HUES48 (cell line): ENCODE results near the gene NHEJ1.

Experiments
- H3K27ac ChIP-seq: one replicate; pipeline ENCODE4 v1.7.0; 2013; ENCODE audit warnings: low read depth, low read length, inconsistent platforms
- H3K27me3 ChIP-seq: 2 replicates; pipeline ENCODE4 v1.6.1; 2013; ENCODE audit warnings: mild to moderate bottlenecking, low read length; ENCODE audit not compliant: control insufficient read depth, insufficient read depth
- H3K36me3 ChIP-seq: 2 replicates; pipeline ENCODE4 v1.6.1; 2013; ENCODE audit warnings: low read length; ENCODE audit not compliant: control insufficient read depth, insufficient read depth
- H3K4me1 ChIP-seq: 2 replicates; pipeline ENCODE4 v1.6.1; 2013; ENCODE audit warnings: mild to moderate bottlenecking, low read length; ENCODE audit not compliant: control insufficient read depth, insufficient read depth
- H3K4me3 ChIP-seq: 2 replicates; pipeline ENCODE4 v1.5.1; 2013; ENCODE audit warnings: mild to moderate bottlenecking, low read depth, low read length
- H3K9ac ChIP-seq: 2 replicates; pipeline ENCODE4 v1.6.1; 2013; ENCODE audit warnings: mild to moderate bottlenecking, low read depth, low read length, moderate library complexity
- H3K9me3 ChIP-seq: 2 replicates; pipeline ENCODE4 v1.6.1; 2013; ENCODE audit warnings: low read length; ENCODE audit not compliant: control insufficient read depth, insufficient read depth

NHEJ1 gene

DNA sequence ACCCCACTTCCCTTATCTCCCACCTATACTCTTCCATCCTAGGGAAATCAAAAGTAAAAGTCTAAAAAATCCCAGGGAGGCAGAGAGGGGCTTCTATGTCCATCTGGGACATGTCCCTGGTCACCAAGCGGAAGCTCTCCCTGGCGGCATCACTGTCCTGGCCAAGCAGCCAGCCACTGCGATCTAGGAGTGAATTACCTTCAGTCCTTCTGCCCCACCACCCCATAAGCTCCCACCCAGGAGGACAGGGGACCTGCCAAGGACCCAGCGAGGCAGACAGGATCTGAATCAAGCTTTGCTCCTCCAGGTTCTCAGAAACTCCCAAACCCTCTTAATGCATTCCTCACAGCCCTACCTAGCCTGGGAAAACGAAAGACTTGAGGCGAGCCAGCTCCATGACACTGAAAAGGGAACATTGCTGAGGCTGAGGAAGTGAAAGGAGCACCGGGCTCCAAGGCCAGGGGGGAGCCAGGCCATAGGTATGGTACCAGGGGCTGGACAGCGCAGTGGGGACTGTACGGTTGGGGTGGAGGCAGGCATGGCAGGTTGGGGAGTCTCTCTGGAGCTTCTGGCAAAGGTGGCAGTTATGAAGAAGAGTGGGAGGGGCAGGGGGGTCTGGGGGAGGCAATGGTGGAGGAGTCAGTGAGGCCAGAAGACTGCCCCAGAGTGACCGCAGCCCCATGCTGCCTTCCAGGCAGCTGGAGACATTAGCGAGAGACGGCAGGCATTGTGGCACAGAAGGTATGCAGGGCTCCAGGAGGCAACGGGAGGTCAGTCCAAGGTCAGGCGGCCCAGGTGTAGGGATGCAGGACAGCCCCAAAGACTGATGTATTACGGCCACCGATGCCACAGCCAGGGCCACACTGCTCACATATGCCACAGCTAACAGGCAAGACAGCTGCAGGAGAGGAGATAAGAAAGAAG is 11.9 kb upstream of the NHEJ1 start:
- H3K4me1 ChIP-seq = peaks cover 6% of the 10 kb centered on the region
- no peaks in the 10 kb centered on the region for H3K9me3 ChIP-seq
- no peaks in the 10 kb centered on the region for H3K27me3 ChIP-seq
- no peak overlapping the region for H3K9ac ChIP-seq
- H3K36me3 ChIP-seq = peaks cover 22% of the 10 kb centered on the region
- H3K27ac ChIP-seq = no peak overlapping the region
- H3K4me3 ChIP-seq = no peak overlapping the region

GRCh38 chr2:219171231-219171651 is 10.6 kb upstream of the NHEJ1 start:
- H3K27me3 ChIP-seq = no peaks in the 10 kb centered on the region
- no peaks in the 10 kb centered on the region for H3K9me3 ChIP-seq
- H3K4me3 ChIP-seq = no peak overlapping the region
- peaks cover 6% of the 10 kb centered on the region for H3K4me1 ChIP-seq
- H3K36me3 ChIP-seq = peaks cover 22% of the 10 kb centered on the region
- H3K27ac ChIP-seq = no peak overlapping the region
- H3K9ac ChIP-seq = no peak overlapping the region

DNA sequence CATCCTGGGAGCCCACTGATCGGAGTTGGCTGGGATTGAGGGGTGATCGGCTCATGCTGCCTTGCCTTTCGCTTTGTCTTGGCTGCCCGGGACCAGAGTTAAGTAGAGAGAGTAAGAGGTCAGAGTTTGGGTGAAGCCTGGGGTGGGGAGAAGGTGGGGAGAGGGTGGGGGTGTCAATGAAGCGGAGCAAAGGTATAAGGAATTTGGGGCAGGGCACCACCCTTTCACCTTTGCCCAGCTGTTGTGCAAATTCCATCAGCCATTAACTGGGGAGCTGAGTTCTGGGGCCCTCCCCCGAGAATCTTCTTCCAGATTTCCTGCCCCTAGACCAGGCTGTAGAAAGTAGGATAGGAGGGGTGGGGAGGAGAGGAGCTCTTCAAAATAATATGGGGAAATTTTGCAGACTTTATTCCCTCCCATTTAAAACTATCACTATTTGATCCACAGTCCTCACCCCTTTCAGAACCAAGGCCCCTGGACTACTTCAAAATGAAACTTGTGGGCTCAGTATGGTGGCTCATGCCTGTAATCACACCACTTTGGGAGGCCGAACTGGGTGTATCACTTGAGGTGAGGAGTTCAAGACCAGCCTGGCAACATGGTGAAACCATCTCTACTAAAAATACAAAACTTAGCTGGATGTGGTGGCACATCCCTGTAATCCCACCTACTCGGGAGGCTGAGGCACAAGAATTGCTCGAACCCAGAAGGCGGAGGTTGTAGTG is 9.5 kb upstream of the NHEJ1 start, which contains the start of gene SLC23A3:
SLC23A3 (minus strand) TSS at position 100 of the 725 bp plus-strand sequence; CDS start at position 55, 45 bp downstream.
- no peak within 1 kb of the TSS for H3K9ac ChIP-seq
- H3K27me3 ChIP-seq = no peaks in the 10 kb centered on the region
- no peak within 1 kb of the TSS for H3K4me3 ChIP-seq
- H3K36me3 ChIP-seq = peaks cover 22% of the 10 kb centered on the region
- H3K9me3 ChIP-seq = no peaks in the 10 kb centered on the region
- no peak within 1 kb of the TSS for H3K27ac ChIP-seq
- no peaks in the 10 kb centered on the region; the same call in 1 of the 2 replicates for H3K4me1 ChIP-seq

DNA sequence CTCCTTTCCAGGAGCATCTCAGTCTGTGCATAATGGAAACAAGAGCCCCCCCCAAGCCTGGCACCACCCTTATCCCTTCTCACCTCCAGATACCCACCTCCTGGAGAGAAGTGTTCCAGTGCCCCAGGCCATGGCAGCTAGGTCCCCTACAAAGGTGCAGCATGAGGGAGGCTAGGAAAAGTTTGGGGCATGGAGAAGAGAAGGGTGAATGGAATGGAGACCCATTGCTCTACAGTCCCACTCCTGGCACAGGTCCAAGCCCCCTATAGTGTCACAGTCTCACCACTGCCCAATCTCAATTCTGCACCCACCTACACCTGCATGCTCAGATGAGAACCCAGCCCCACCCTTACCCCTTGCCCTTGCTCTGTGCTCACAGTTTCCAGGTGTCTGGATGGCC is 8.3 kb upstream of the NHEJ1 start:
- Histone ChIP-seq H3K9me3 (no peaks in the 10 kb centered on the region), H3K9ac (no peak overlapping the region), H3K4me3 (no peak overlapping the region), H3K4me1 (no peaks in the 10 kb centered on the region; the same call in 1 of the 2 replicates), H3K36me3 (peaks cover 11% of the 10 kb centered on the region; the same call in 1 of the 2 replicates), H3K27ac (no peak overlapping the region), H3K27me3 (no peaks in the 10 kb centered on the region)

DNA sequence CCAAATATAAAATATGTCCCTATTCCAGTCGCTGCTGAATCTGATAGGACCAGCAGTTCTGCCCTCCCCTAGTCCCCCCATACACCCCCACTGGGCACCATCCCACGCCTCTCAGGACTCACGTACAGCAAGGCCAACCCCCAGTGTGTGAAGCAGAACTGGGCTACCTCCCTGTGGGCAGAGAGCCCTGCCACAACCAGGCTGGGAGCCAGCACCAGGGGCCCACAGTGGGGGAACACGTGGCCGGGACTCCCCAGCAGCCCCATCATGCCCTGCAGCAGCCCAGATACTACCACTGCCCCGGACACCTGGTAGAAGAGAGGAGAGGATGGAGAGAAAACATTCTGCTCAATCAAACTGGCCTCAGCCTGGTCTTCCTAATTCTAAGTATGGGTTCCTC is 7.9 kb upstream of the NHEJ1 start:
- H3K4me3 ChIP-seq = no peak overlapping the region
- peaks cover 8% of the 10 kb centered on the region; the same call in 1 of the 2 replicates for H3K36me3 ChIP-seq
- H3K27me3 ChIP-seq = no peaks in the 10 kb centered on the region
- H3K9ac ChIP-seq = no peak overlapping the region
- no peaks in the 10 kb centered on the region for H3K9me3 ChIP-seq
- H3K4me1 ChIP-seq = no peaks in the 10 kb centered on the region; the same call in 1 of the 2 replicates
- H3K27ac ChIP-seq = no peak overlapping the region

- Histone ChIP-seq H3K4me3 (no peak overlapping the region), H3K27ac (no peak overlapping the region), H3K9ac (no peak overlapping the region), H3K27me3 (no peaks in the 10 kb centered on the region), H3K36me3 (peaks cover 4% of the 10 kb centered on the region; the same call in 1 of the 2 replicates), H3K4me1 (no peaks in the 10 kb centered on the region; the same call in 1 of the 2 replicates), H3K9me3 (no peaks in the 10 kb centered on the region)
These were observed 7.4 kb upstream of the NHEJ1 start for GRCh38 chr2:219167997-219168396.

DNA sequence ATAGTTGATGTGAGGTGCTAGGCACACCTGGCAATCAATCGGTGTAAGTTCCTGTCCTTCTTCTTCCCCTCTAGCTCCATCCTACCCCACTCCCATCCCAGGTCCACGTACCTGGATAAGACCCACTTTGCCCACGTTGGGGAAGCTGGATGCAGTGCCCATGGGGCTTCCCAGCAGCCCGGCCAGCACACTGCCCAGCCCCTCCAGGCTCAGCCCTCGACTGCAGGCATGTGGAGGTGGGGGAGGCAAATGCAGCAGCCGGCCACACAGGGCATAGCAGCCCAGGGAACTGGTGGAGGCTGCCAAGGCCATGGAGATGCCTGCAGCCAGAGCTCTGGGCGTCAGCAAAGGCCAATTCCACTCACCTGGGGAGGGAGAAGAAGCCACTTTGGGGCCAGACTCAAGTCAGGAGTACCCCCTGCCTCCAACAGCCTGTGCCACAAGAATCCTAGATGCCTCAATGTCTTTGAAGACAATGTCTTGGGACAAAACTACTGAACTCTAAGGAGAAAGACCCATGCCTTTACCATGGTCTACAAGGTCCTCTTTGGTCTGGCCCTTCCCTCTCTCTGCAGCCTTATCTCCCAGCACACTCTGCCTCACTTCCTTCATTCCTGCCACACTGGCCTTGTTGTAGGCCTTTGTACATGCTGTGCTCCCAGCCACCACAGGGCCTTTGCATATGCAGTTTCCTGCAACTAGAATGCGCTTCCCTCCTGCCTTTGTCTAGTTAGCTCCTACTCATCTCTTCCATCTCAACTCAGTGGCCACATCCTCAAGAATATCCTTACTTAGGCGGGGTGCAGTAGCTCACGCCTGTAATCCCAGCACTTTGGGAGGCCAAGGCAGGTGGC is 4.7 kb upstream of the NHEJ1 start:
- Histone ChIP-seq H3K36me3 (no peaks in the 10 kb centered on the region), H3K4me3 (no peak overlapping the region), H3K27me3 (no peaks in the 10 kb centered on the region), H3K4me1 (peaks cover 6% of the 10 kb centered on the region), H3K9ac (no peak overlapping the region), H3K9me3 (no peaks in the 10 kb centered on the region), H3K27ac (no peak overlapping the region)

- no peak overlapping the region for H3K27ac ChIP-seq
- no peaks in the 10 kb centered on the region for H3K27me3 ChIP-seq
- no peak overlapping the region for H3K9ac ChIP-seq
- no peak overlapping the region for H3K4me3 ChIP-seq
- H3K9me3 ChIP-seq = no peaks in the 10 kb centered on the region
- peaks cover 6% of the 10 kb centered on the region for H3K4me1 ChIP-seq
- H3K36me3 ChIP-seq = no peaks in the 10 kb centered on the region
These were observed 2.5 kb upstream of the NHEJ1 start for GRCh38 chr2:219163156-219163555.

DNA sequence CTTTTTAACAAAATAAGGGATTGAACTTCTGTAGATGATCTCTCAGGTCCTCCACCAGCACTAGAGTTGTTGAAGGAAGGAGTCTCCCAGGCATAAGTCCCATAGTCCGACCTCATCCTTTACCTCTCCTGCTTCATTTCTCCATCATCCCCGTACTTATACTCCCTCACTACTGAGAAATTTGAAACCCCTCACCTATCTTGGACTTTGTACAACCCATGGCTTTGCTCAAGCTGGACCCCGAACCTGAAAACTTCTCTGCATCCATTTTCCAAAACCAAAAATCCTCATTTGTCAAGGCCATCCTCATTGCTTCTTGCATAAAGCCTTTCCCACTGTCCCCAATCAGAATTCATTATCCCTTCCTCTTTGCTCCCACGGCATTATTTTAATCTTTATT is 482 bp upstream of the NHEJ1 start:
- peaks cover 10% of the 10 kb centered on the region for H3K4me1 ChIP-seq
- no peaks in the 10 kb centered on the region for H3K27me3 ChIP-seq
- H3K4me3 ChIP-seq = peak overlapping the region; percentile 94
- H3K9ac ChIP-seq = no peak overlapping the region
- H3K36me3 ChIP-seq = peaks cover 13% of the 10 kb centered on the region
- no peak overlapping the region for H3K27ac ChIP-seq
- no peaks in the 10 kb centered on the region for H3K9me3 ChIP-seq

GRCh38 chr2:219159771-219160185 is 837 bp downstream of the NHEJ1 start:
- no peaks in the 10 kb centered on the region for H3K27me3 ChIP-seq
- H3K4me3 ChIP-seq = peak overlapping the region; percentile 94
- no peak overlapping the region for H3K27ac ChIP-seq
- peaks cover 13% of the 10 kb centered on the region for H3K36me3 ChIP-seq
- H3K4me1 ChIP-seq = peaks cover 10% of the 10 kb centered on the region
- H3K9me3 ChIP-seq = no peaks in the 10 kb centered on the region
- no peak overlapping the region for H3K9ac ChIP-seq
